Measurements from ENCODE around the gene ZNF423. TPM values are rescaled to one million over a fixed set of nuclear protein-coding genes. Genes with fewer than 3 reads are reported as not detected.

ZNF423 gene
- polyA plus RNA-seq, 1 donor from 2014 or later = 4.5 TPM

DNA sequence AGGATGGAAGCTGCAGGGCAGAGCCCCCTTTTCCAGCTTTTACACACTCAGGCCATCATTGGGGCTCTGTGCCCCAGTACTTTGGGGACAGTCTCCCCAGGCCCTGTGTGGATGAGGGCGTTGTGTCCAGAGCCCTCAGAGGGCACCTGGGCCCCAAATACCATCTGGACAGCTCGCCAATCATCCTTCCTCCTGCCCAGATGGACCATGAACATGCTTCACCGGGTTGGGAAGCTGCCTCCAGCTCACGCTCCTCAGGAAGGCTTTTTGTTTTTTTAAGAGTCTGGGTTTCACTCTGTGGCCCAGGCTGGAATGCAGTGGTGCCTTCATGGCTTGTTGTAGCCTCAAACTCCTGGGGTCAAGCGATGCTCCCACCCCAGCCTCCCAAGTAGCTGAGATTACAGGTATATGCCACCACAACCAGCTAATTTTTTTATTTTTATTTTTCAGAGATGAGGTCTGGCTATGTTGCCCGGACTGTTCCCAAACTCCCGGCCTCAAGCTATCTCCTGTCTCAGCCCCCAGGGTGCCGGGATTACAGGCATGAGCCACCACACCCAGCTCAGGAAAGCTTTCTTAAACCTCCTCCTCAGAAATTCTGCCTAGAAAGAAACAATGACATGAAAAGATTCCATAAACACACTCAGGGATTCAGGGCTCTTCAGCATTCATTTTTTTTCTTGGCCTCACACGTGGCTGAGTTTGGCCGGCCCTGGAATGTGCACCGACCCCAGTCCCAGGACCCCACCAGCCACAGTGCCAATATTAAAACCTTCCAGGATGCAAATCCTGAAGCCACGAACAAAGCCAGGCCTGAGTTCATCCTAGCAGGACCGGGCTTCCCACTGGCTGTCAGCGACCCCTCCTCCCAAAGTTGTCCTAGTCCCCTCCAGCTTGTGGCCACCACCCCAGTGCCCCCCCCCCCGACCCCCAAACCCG, 27.4 kb upstream of the ZNF423 start:
- TF ChIP-seq SMC3 (conservative IDR thresholded peaks at IDR 0.05; ENCODE audit: poor library complexity) (no peak), POLR2AphosphoS5 (IDR thresholded peaks at IDR 0.05) (no peak), MXI1 (conservative IDR thresholded peaks at IDR 0.05; ENCODE audit: poor library complexity, severe bottlenecking) (no peak), TAF1 (IDR thresholded peaks at IDR 0.05; ENCODE audit: low read depth) (no peak), EP300 (conservative IDR thresholded peaks at IDR 0.05; ENCODE audit: poor library complexity, severe bottlenecking) (no peak), EZH2 (IDR thresholded peaks at IDR 0.05; ENCODE audit: borderline replicate concordance, insufficient read depth, low read length, poor library complexity, severe bottlenecking) (no peak), RAD21 (conservative IDR thresholded peaks at IDR 0.05) (no peak)
- TF ChIP-seq, protein P1, sequence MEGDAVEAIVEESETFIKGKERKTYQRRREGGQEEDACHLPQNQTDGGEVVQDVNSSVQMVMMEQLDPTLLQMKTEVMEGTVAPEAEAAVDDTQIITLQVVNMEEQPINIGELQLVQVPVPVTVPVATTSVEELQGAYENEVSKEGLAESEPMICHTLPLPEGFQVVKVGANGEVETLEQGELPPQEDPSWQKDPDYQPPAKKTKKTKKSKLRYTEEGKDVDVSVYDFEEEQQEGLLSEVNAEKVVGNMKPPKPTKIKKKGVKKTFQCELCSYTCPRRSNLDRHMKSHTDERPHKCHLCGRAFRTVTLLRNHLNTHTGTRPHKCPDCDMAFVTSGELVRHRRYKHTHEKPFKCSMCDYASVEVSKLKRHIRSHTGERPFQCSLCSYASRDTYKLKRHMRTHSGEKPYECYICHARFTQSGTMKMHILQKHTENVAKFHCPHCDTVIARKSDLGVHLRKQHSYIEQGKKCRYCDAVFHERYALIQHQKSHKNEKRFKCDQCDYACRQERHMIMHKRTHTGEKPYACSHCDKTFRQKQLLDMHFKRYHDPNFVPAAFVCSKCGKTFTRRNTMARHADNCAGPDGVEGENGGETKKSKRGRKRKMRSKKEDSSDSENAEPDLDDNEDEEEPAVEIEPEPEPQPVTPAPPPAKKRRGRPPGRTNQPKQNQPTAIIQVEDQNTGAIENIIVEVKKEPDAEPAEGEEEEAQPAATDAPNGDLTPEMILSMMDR (IDR thresholded peaks at IDR 0.05; ENCODE audit: poor library complexity, severe bottlenecking) = no peak
- TF ChIP-seq, protein P2, sequence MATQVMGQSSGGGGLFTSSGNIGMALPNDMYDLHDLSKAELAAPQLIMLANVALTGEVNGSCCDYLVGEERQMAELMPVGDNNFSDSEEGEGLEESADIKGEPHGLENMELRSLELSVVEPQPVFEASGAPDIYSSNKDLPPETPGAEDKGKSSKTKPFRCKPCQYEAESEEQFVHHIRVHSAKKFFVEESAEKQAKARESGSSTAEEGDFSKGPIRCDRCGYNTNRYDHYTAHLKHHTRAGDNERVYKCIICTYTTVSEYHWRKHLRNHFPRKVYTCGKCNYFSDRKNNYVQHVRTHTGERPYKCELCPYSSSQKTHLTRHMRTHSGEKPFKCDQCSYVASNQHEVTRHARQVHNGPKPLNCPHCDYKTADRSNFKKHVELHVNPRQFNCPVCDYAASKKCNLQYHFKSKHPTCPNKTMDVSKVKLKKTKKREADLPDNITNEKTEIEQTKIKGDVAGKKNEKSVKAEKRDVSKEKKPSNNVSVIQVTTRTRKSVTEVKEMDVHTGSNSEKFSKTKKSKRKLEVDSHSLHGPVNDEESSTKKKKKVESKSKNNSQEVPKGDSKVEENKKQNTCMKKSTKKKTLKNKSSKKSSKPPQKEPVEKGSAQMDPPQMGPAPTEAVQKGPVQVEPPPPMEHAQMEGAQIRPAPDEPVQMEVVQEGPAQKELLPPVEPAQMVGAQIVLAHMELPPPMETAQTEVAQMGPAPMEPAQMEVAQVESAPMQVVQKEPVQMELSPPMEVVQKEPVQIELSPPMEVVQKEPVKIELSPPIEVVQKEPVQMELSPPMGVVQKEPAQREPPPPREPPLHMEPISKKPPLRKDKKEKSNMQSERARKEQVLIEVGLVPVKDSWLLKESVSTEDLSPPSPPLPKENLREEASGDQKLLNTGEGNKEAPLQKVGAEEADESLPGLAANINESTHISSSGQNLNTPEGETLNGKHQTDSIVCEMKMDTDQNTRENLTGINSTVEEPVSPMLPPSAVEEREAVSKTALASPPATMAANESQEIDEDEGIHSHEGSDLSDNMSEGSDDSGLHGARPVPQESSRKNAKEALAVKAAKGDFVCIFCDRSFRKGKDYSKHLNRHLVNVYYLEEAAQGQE (IDR thresholded peaks at IDR 0.05; ENCODE audit: borderline replicate concordance) = no peak
- Histone ChIP-seq H3K27me3 (ENCODE audit: insufficient read depth, low read depth, low read length) (no peaks in the 10 kb centered on the region), H3K4me3 (ENCODE audit: low read length) (no peak overlapping the region), H3K36me3 (ENCODE audit: insufficient read depth, low read length) (no peaks in the 10 kb centered on the region), H4K20me1 (ENCODE audit: insufficient read depth) (no peaks in the 10 kb centered on the region), H3K4me2 (ENCODE audit: low read length) (no peak overlapping the region), H3K27ac (ENCODE audit: low read length) (no peak overlapping the region), H3K9ac (ENCODE audit: low read length) (no peak overlapping the region), H3K79me2 (replicated peaks; ENCODE audit: insufficient read depth, low read length) (no peaks in the 10 kb centered on the region), H3K9me2 (ENCODE audit: insufficient read depth, low read length) (no peaks in the 10 kb centered on the region), H2AFZ (ENCODE audit: low read depth, low read length) (no peak overlapping the region), H3K9me3 (ENCODE audit: low read length) (no peaks in the 10 kb centered on the region), H3F3A (ENCODE audit: insufficient read depth, low read length, poor library complexity, severe bottlenecking) (no peaks in the 10 kb centered on the region)

DNA sequence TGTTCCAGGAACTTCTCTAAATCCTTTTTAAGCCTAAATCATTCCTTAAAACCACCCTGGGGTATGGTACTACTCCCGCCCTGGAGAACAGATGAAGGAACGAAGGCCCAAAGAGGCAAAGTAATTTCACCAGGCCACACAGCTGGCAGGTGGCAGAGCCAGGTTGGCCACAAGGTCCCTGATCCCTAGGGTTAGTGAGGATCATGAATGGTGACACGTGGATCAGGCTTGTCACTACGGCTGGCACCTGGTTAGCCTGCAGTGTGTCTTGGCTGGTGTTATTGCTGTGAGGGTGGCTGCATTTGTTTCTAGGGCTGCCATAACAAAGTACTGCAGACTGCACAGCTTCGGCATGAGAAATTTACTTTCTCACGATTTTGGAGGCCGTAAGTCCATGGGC, 26.0 kb upstream of the ZNF423 start:
- no peaks in the 10 kb centered on the region for H3K36me3 ChIP-seq (ENCODE audit: insufficient read depth, low read length)
- no peaks in the 10 kb centered on the region for H4K20me1 ChIP-seq (ENCODE audit: insufficient read depth)
- TF ChIP-seq SMC3 (conservative IDR thresholded peaks at IDR 0.05; ENCODE audit: poor library complexity) = no peak
- TF ChIP-seq EP300 (conservative IDR thresholded peaks at IDR 0.05; ENCODE audit: poor library complexity, severe bottlenecking) = no peak
- TF ChIP-seq POLR2AphosphoS5 (IDR thresholded peaks at IDR 0.05) = no peak
- TF ChIP-seq, protein P2 (IDR thresholded peaks at IDR 0.05; ENCODE audit: borderline replicate concordance) = no peak
- no peak for TF ChIP-seq RAD21 (conservative IDR thresholded peaks at IDR 0.05)
- TF ChIP-seq, protein P1 (IDR thresholded peaks at IDR 0.05; ENCODE audit: poor library complexity, severe bottlenecking) = no peak
- no peak for TF ChIP-seq EZH2 (IDR thresholded peaks at IDR 0.05; ENCODE audit: borderline replicate concordance, insufficient read depth, low read length, poor library complexity, severe bottlenecking)
- no peak for TF ChIP-seq TAF1 (IDR thresholded peaks at IDR 0.05; ENCODE audit: low read depth)
- no peak for TF ChIP-seq MXI1 (conservative IDR thresholded peaks at IDR 0.05; ENCODE audit: poor library complexity, severe bottlenecking)
- H3K9me2 ChIP-seq (ENCODE audit: insufficient read depth, low read length) = no peaks in the 10 kb centered on the region
- no peaks in the 10 kb centered on the region for H3K27me3 ChIP-seq (ENCODE audit: insufficient read depth, low read depth, low read length)
- no peaks in the 10 kb centered on the region for H3K79me2 ChIP-seq (replicated peaks; ENCODE audit: insufficient read depth, low read length)
- no peak overlapping the region for H3K9ac ChIP-seq (ENCODE audit: low read length)
- H2AFZ ChIP-seq (ENCODE audit: low read depth, low read length) = no peak overlapping the region
- H3K4me3 ChIP-seq (ENCODE audit: low read length) = no peak overlapping the region
- no peaks in the 10 kb centered on the region for H3K9me3 ChIP-seq (ENCODE audit: low read length)
- H3F3A ChIP-seq (ENCODE audit: insufficient read depth, low read length, poor library complexity, severe bottlenecking) = no peaks in the 10 kb centered on the region
- H3K27ac ChIP-seq (ENCODE audit: low read length) = no peak overlapping the region
- no peak overlapping the region for H3K4me2 ChIP-seq (ENCODE audit: low read length)
